Stimulated activated CD4-positive, alpha-beta T cell treated with anti-CD3 and anti-CD28 coated beads, Interleukin-12 subunit alpha, Interleukin-12 subunit beta, amount 100 ng/mL, for 4 hours (primary cell): ENCODE results near the gene FLRT3.

Experiments used
- DNase-seq: peaks from one replicate; pipeline ENCODE4 v3.0.0-alpha.2; 2020

The FLRT3 gene

GRCh38 chr20:14313341-14314020, 23.9 kb downstream of the FLRT3 start:
- no peak for DNase-seq

GRCh38 chr20:14312001-14312400, 25.4 kb downstream of the FLRT3 start:
- no peak for DNase-seq

GRCh38 chr20:14310977-14311627, 26.3 kb downstream of the FLRT3 start:
- DNase-seq: no peak

GRCh38 chr20:14307956-14308355, 29.5 kb downstream of the FLRT3 start:
- DNase-seq: no peak

GRCh38 chr20:14304472-14304871, 32.9 kb downstream of the FLRT3 start:
- no peak for DNase-seq

GRCh38 chr20:14303651-14304050, 33.8 kb downstream of the FLRT3 start:
- DNase-seq: no peak

GRCh38 chr20:14303106-14303505, 34.3 kb downstream of the FLRT3 start:
- no peak for DNase-seq

GRCh38 chr20:14299831-14300230, 37.6 kb downstream of the FLRT3 start:
- no peak for DNase-seq

GRCh38 chr20:14295770-14296309, 41.6 kb downstream of the FLRT3 start:
- DNase-seq: no peak

- no peak for DNase-seq
Measured at GRCh38 chr20:14295238-14295637, 42.2 kb downstream of the FLRT3 start.

GRCh38 chr20:14291502-14291901, 45.9 kb downstream of the FLRT3 start:
- no peak for DNase-seq

- no peak for DNase-seq
Measured at GRCh38 chr20:14288341-14289330, 48.8 kb downstream of the FLRT3 start.

- DNase-seq: no peak
Measured at GRCh38 chr20:14284443-14284842, 53.0 kb downstream of the FLRT3 start.

GRCh38 chr20:14282140-14282539, 55.3 kb downstream of the FLRT3 start:
- DNase-seq: no peak
